Endothelial cell (in vitro differentiated cells): ENCODE results near the gene JSRP1. TPM values are rescaled to one million over a fixed set of nuclear protein-coding genes. Genes with fewer than 3 reads are reported as not detected.

Source experiments
- DNase-seq: peaks from one replicate; pipeline ENCODE4 v3.0.0; 2021; ENCODE audit warnings: low spot score
- H3K27ac Mint-ChIP-seq: one replicate; pipeline ENCODE4 v1.8.0; 2021; ENCODE audit warnings: mixed read lengths, inconsistent platforms; ENCODE audit not compliant: unreplicated experiment
- H3K27me3 Mint-ChIP-seq: one replicate; pipeline ENCODE4 v1.8.0; 2021; ENCODE audit warnings: mild to moderate bottlenecking, moderate library complexity, mixed read lengths, inconsistent platforms; ENCODE audit not compliant: unreplicated experiment
- H3K36me3 Mint-ChIP-seq: one replicate; pipeline ENCODE4 v1.8.0; 2021; ENCODE audit warnings: mild to moderate bottlenecking, low read depth, mixed read lengths, inconsistent platforms; ENCODE audit not compliant: unreplicated experiment
- H3K4me1 Mint-ChIP-seq: one replicate; pipeline ENCODE4 v1.8.0; 2021; ENCODE audit warnings: mild to moderate bottlenecking, mixed read lengths, inconsistent platforms; ENCODE audit not compliant: unreplicated experiment
- H3K4me3 Mint-ChIP-seq: one replicate; pipeline ENCODE4 v1.8.0; 2021; ENCODE audit warnings: mild to moderate bottlenecking, mixed read lengths, inconsistent platforms; ENCODE audit not compliant: unreplicated experiment
- H3K9me3 Mint-ChIP-seq: one replicate; pipeline ENCODE4 v1.8.0; 2021; ENCODE audit warnings: mixed read lengths, inconsistent platforms; ENCODE audit not compliant: unreplicated experiment
- CTCF ChIP-seq: fragments of 200-600 bp; sonication (generic); IDR thresholded peaks from one replicate; pipeline ENCODE4 v1.5.0; 2021; ENCODE audit warnings: antibody characterized with exemption; ENCODE audit not compliant: unreplicated experiment
- total RNA-seq: library from RNA; stranded (reverse); fragmentation: NEBNext Ultra II Directional; extraction: Animal tissue kit (Norgen Biotek cat#: 25700); gene quantifications from one replicate; pipeline ENCODE4 v1.2.1, GENCODE V29; 2021; ENCODE audit not compliant: unreplicated experiment

JSRP1 gene
- total RNA-seq, 1 donor from 2014 or later: not detected

- Mint-ChIP-seq H3K9me3 (no peaks in the 10 kb centered on the region), H3K4me3 (no peak overlapping the region), H3K4me1 (peaks cover 3% of the 10 kb centered on the region), H3K36me3 (peaks cover 30% of the 10 kb centered on the region), H3K27me3 (peaks cover 1% of the 10 kb centered on the region), H3K27ac (no peak overlapping the region)
- no peak for TF ChIP-seq CTCF
- DNase-seq: no peak
These were observed 42.0 kb downstream of the JSRP1 start for GRCh38 chr19:2214251-2214650.

GRCh38 chr19:2213799-2214198 is 42.4 kb downstream of the JSRP1 start:
- Mint-ChIP-seq H3K4me3 (no peak overlapping the region), H3K9me3 (no peaks in the 10 kb centered on the region), H3K27me3 (peaks cover 5% of the 10 kb centered on the region), H3K4me1 (peaks cover 3% of the 10 kb centered on the region), H3K27ac (no peak overlapping the region), H3K36me3 (peaks cover 30% of the 10 kb centered on the region)
- TF ChIP-seq CTCF: no peak
- DNase-seq: no peak

- DNase-seq: no peak
- peaks cover 3% of the 10 kb centered on the region for H3K4me1 Mint-ChIP-seq
- no peak for TF ChIP-seq CTCF
- H3K4me3 Mint-ChIP-seq: peak overlapping the region; percentile 67
- no peaks in the 10 kb centered on the region for H3K9me3 Mint-ChIP-seq
- H3K27ac Mint-ChIP-seq: no peak overlapping the region
- peaks cover 30% of the 10 kb centered on the region for H3K36me3 Mint-ChIP-seq
- peaks cover 7% of the 10 kb centered on the region for H3K27me3 Mint-ChIP-seq
These were observed 43.1 kb downstream of the JSRP1 start for GRCh38 chr19:2212861-2213711.

DNA sequence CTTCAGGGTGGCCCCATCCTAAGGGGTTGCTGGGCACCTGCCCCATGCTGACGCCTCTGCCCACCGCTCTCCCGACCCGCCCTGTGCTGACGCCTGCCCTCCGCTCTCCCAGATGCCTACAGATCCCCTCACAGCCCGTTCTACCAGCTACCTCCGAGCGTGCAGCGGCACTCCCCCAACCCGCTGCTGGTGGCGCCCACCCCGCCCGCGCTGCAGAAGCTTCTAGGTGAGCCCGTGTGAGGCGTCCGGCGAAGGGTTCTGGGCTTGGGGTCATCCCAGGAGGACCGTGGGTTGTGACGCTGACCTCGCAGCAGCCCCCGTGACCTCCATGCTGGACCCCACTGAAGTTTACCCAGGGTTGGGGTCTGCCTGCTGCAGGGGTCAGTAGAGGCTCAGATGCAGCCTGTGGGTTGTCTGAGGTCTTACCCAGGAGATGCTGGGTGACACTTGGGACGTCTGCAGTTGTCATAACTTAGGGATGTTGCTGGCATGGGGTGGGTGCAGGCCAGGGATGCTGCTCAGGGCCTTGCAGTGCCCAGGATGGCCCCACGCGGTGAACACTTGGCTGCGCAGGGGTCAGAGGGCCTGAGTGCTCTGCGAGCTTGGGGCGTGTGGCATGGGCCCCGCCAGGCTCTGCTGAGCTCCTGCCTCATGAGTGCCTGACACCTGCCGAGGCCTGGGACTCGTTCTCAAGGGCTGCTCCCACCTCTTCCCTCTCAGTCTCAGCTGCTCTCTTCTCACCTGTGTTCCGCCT is 45.1 kb downstream of the JSRP1 start:
- H3K27ac Mint-ChIP-seq: no peak overlapping the region

More for the DNA sequence above, 45.1 kb downstream of the JSRP1 start:
- peaks cover 3% of the 10 kb centered on the region for H3K4me1 Mint-ChIP-seq
- H3K27me3 Mint-ChIP-seq: peaks cover 7% of the 10 kb centered on the region
- no peak for TF ChIP-seq CTCF
- H3K36me3 Mint-ChIP-seq: peaks cover 30% of the 10 kb centered on the region
- no peak for DNase-seq
- H3K4me3 Mint-ChIP-seq: peak overlapping the region; percentile 71
- no peaks in the 10 kb centered on the region for H3K9me3 Mint-ChIP-seq
